Measurements from ENCODE around the gene FADD.

Gene FADD

GRCh38 chr11:70170596-70171210 is 32.4 kb upstream of the FADD start:
- TF ChIP-seq, protein P1, sequence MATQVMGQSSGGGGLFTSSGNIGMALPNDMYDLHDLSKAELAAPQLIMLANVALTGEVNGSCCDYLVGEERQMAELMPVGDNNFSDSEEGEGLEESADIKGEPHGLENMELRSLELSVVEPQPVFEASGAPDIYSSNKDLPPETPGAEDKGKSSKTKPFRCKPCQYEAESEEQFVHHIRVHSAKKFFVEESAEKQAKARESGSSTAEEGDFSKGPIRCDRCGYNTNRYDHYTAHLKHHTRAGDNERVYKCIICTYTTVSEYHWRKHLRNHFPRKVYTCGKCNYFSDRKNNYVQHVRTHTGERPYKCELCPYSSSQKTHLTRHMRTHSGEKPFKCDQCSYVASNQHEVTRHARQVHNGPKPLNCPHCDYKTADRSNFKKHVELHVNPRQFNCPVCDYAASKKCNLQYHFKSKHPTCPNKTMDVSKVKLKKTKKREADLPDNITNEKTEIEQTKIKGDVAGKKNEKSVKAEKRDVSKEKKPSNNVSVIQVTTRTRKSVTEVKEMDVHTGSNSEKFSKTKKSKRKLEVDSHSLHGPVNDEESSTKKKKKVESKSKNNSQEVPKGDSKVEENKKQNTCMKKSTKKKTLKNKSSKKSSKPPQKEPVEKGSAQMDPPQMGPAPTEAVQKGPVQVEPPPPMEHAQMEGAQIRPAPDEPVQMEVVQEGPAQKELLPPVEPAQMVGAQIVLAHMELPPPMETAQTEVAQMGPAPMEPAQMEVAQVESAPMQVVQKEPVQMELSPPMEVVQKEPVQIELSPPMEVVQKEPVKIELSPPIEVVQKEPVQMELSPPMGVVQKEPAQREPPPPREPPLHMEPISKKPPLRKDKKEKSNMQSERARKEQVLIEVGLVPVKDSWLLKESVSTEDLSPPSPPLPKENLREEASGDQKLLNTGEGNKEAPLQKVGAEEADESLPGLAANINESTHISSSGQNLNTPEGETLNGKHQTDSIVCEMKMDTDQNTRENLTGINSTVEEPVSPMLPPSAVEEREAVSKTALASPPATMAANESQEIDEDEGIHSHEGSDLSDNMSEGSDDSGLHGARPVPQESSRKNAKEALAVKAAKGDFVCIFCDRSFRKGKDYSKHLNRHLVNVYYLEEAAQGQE (IDR thresholded peaks at IDR 0.05; ENCODE audit: low read depth), result no peak
- no peak for TF ChIP-seq RAD21 (IDR thresholded peaks at IDR 0.05; ENCODE audit: low read depth)
- TF ChIP-seq EP300 (IDR thresholded peaks at IDR 0.05; ENCODE audit: borderline replicate concordance), result no peak
- no peak for TF ChIP-seq MAX (IDR thresholded peaks at IDR 0.05)
- TF ChIP-seq CEBPB (IDR thresholded peaks at IDR 0.05), result no peak
- no peak for TF ChIP-seq CREB1 (IDR thresholded peaks at IDR 0.05; ENCODE audit: low read depth)
- no peak for TF ChIP-seq TEAD4 (IDR thresholded peaks at IDR 0.05)
- TF ChIP-seq EGR1 (IDR thresholded peaks at IDR 0.05), result no peak
- no peak for TF ChIP-seq FOXM1 (IDR thresholded peaks at IDR 0.05; ENCODE audit: borderline replicate concordance, low read depth)
- TF ChIP-seq NFIC (IDR thresholded peaks at IDR 0.05), result no peak
- TF ChIP-seq YY1 (IDR thresholded peaks at IDR 0.05; ENCODE audit: low read depth), result no peak
- no peak for TF ChIP-seq USF1 (IDR thresholded peaks at IDR 0.05)
- no peak for TF ChIP-seq TAF1 (IDR thresholded peaks at IDR 0.05; ENCODE audit: low read depth)
- TF ChIP-seq ZBTB7A (IDR thresholded peaks at IDR 0.05; ENCODE audit: low read depth), result no peak
- TF ChIP-seq TCF12 (IDR thresholded peaks at IDR 0.05; ENCODE audit: low read depth), result no peak

- no peak for TF ChIP-seq MAX (IDR thresholded peaks at IDR 0.05)
- no peak for TF ChIP-seq ZBTB7A (IDR thresholded peaks at IDR 0.05; ENCODE audit: low read depth)
- no peak for TF ChIP-seq EP300 (IDR thresholded peaks at IDR 0.05; ENCODE audit: borderline replicate concordance)
- TF ChIP-seq NFIC (IDR thresholded peaks at IDR 0.05), result no peak
- TF ChIP-seq YY1 (IDR thresholded peaks at IDR 0.05; ENCODE audit: low read depth), result no peak
- no peak for TF ChIP-seq EGR1 (IDR thresholded peaks at IDR 0.05)
- TF ChIP-seq RAD21 (IDR thresholded peaks at IDR 0.05; ENCODE audit: low read depth), result no peak
- TF ChIP-seq, protein P1 (IDR thresholded peaks at IDR 0.05; ENCODE audit: low read depth), result no peak
- no peak for TF ChIP-seq TAF1 (IDR thresholded peaks at IDR 0.05; ENCODE audit: low read depth)
- TF ChIP-seq CEBPB (IDR thresholded peaks at IDR 0.05), result no peak
- TF ChIP-seq CREB1 (IDR thresholded peaks at IDR 0.05; ENCODE audit: low read depth), result no peak
- TF ChIP-seq USF1 (IDR thresholded peaks at IDR 0.05), result no peak
- no peak for TF ChIP-seq TEAD4 (IDR thresholded peaks at IDR 0.05)
- TF ChIP-seq FOXM1 (IDR thresholded peaks at IDR 0.05; ENCODE audit: borderline replicate concordance, low read depth), result no peak
- no peak for TF ChIP-seq TCF12 (IDR thresholded peaks at IDR 0.05; ENCODE audit: low read depth)
These were observed 30.1 kb upstream of the FADD start for GRCh38 chr11:70173018-70173417.

DNA sequence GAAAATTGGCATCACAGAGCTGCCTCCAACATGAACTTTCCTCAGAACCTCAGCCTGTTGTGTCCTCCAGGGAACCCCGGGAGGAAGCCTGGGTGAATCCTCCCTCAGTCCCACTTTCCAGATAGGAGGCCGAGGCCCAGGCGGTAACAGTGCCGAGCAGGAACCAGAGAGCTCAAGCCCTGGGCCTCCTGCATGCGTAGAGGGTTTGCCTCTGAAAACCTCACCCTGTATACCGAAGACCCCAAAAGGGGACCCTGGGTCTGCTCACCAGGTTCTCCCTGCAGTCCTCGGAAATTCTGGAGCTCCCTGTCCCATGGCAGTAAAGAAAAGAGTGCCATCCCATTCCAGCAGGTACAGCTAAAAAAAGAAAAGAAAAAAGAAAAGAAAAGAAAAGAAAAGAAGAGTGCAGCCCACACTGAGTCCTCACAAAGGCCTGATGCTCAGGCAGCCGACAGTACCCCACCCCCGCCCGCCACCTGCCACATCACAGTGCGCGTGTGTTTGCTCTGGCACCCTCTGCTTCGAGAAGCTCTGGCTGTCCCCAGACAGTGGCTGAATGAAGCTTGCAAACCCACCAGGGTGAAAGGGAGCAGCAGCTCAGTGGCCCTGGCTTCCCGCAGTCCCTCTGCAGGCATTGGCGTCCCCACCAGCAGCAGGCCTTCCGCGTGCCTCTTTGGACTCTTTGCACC is 28.4 kb upstream of the FADD start:
- TF ChIP-seq RAD21 (IDR thresholded peaks at IDR 0.05; ENCODE audit: low read depth), result no peak
- TF ChIP-seq TAF1 (IDR thresholded peaks at IDR 0.05; ENCODE audit: low read depth), result no peak
- TF ChIP-seq TCF12 (IDR thresholded peaks at IDR 0.05; ENCODE audit: low read depth), result no peak
- TF ChIP-seq YY1 (IDR thresholded peaks at IDR 0.05; ENCODE audit: low read depth), result no peak
- TF ChIP-seq USF1 (IDR thresholded peaks at IDR 0.05), result no peak
- no peak for TF ChIP-seq EGR1 (IDR thresholded peaks at IDR 0.05)
- TF ChIP-seq EP300 (IDR thresholded peaks at IDR 0.05; ENCODE audit: borderline replicate concordance), result no peak
- TF ChIP-seq ZBTB7A (IDR thresholded peaks at IDR 0.05; ENCODE audit: low read depth), result no peak
- TF ChIP-seq, protein P1 (IDR thresholded peaks at IDR 0.05; ENCODE audit: low read depth), result no peak
- TF ChIP-seq NFIC (IDR thresholded peaks at IDR 0.05), result no peak
- TF ChIP-seq FOXM1 (IDR thresholded peaks at IDR 0.05; ENCODE audit: borderline replicate concordance, low read depth), result no peak
- no peak for TF ChIP-seq MAX (IDR thresholded peaks at IDR 0.05)
- TF ChIP-seq CREB1 (IDR thresholded peaks at IDR 0.05; ENCODE audit: low read depth), result no peak
- no peak for TF ChIP-seq CEBPB (IDR thresholded peaks at IDR 0.05)
- TF ChIP-seq TEAD4 (IDR thresholded peaks at IDR 0.05), result no peak

Data from Ishikawa (cell line).